ENCODE data around the gene MRPL39.
"Not testable (repeated sequence)": the region's sequence is repeated elsewhere in the genome, so short reads cannot be mapped to it uniquely, and the experiment has no call there.

MRPL39 gene
- total RNA-seq, result 6.7 to 31.6 (median 23.2) reads per million in 18 experiments

- peak; percentile 85 to 92 for DNase-seq
Measured at GRCh38 chr21:25607151-25608043, at the start of gene MRPL39. Gene MRPL39 (minus strand): TSS chr21:25607481. CDS start chr21:25607475, 6 bp downstream.

DNA sequence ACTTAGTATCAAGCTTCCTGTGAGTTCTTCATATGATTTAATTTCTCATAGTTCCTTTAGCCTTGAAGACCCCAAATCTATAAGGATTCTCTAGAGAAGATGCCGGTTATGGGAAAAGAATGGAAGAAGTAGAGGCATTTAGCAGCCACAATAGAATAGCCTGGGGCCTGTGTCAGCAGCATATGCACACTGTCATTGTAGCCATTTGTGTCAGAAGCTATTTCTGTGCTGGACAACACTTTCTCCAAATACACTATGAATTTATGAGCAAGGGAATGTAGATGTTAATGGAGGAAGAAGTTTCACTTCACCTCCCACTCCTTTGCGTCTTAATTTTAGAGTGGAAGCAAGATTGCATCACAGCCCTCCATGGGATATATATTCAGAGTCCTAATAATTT lies 49.1 kb upstream of the MRPL39 start:
- DNase-seq, result no peak

DNA sequence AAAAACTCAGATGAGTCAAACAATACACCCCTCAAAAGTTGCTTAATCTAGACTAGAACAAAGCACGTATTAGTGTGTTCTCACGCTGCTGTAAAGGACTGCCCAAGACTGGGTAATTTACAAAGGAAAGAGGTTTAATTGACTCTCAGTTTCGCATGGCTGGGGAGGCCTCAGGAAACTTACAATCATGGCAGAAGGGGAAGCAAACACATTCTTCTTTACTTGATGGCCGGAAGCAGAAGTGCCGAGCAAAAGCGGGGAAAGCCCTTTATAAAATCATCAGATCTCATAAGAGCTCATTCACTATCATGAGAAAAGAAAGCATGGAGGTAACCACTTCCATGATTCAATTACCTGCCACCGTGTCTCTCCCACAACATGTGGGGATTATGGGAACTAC lies 41.9 kb upstream of the MRPL39 start:
- DNase-seq, result peak in 1 of 2 donors; percentile 13

GRCh38 chr21:25647647-25648046 lies 40.4 kb upstream of the MRPL39 start:
- peak in 1 of 2 donors; percentile 46 for DNase-seq

- no peak for DNase-seq
Measured at GRCh38 chr21:25646474-25646873, 39.2 kb upstream of the MRPL39 start.

DNA sequence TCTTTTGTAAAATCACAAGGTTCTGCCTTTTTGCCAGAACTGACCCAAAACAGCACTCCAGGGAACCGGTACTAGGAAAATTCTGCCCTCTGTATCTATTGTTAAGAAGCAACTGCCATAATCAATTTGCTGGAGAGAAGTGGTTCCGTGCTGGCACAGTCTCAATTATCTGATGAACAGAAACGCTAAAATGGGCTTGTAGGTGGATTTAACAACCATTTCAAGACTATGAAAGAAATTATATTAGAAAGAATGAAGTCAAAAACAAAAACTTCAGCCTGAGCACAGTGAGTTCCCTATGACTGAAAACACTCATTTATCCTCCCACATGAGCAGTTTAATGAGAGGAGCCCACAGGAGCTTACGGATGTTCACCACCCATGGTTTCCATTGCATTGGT lies 36.2 kb upstream of the MRPL39 start:
- no peak for DNase-seq

GRCh38 chr21:25640943-25641292 lies 33.6 kb upstream of the MRPL39 start:
- no peak for DNase-seq

- DNase-seq, result no peak
Measured at GRCh38 chr21:25640202-25640942, 33.1 kb upstream of the MRPL39 start.

DNA sequence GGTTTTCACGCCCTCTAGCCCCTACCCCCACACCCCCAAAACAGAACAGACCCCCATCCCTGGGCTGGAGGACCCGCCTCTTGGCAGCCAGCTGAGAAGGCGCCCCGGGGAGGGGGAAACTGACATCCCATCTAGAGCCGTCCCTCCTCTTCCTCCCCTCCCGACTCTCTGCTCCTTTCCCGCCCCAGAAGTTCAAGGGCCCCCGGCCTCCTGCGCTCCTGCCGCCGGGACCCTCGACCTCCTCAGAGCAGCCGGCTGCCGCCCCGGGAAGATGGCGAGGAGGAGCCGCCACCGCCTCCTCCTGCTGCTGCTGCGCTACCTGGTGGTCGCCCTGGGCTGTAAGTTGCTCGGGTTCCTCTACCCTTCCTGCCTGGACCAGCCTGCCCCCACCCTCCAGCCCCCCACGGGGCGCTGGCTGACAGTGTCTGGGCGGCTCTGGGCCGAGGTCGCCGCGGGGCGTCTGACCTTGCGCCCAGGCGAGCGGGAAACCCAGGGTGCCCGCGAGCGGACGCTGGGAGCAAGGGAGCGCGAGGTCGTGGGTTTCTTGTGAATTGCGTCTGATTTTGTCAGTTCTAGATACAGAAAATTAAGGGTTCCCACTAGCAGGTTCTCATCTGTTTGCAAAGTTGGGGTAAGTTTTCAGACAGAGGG lies 32.4 kb upstream of the MRPL39 start:
- DNase-seq, result no peak

GRCh38 chr21:25638660-25639550 lies 31.6 kb upstream of the MRPL39 start, which contains the start of gene JAM2:
Gene JAM2 (plus strand): TSS chr21:25639258. CDS start chr21:25639822, 564 bp downstream.
- peak in 1 of 2 donors; percentile 13 for DNase-seq

DNA sequence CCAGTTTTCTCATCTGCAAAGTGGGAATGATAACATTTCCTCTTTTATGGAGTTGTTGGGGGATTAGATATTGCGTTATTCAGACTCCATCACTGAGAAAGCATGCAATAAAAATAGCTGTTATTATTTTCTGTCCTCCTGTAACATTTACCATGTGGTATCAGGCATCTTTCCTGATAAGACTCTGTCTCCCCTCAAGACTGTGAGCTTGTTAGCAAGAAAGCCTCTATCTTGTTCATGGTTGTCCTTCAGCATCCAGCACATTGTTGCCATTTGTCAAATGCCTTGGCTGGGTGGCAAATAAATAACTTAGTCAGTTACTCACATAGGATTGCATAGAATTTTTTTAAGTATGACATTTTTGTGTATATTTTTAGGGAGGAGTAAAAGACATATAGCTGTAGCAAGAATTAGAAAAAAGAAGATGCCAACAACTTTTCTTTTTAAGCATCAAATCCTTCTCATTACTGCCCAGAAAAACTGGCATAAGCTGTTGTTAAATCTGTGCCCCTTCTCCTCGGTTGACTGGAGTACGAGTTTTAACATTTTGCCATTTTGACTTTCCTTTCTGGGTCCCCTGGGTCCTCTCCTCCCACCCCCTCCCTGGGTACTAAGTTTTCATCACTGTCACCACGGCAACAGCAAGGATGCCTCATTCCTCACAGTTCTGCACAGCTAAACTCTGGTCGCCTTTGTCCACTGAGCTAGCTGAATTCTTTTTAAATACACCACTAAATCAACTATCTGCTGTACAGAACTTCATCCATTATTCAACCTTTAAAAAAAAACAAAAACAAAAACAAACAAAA lies 30.8 kb upstream of the MRPL39 start:
- DNase-seq, result no peak

DNA sequence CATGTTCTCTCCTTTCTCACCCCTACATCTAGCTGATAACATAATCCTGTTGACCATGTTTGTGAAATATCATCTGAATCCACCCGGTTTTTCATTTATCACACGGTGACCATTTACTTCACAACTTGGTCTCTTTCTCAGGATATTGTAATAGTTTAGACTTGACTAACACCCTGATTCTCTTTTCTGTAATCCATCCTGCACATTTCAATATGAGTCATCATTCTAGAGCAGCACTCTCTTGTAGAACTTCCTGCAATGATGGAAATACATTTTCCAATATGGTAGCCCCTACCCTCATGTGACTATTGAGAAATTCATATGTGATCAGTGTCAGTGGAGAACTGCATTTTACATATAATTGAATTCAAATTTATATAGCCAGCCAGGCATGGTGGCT lies 29.4 kb upstream of the MRPL39 start:
- peak in 1 of 2 donors; percentile 13 for DNase-seq

- DNase-seq, result no peak
Measured at GRCh38 chr21:25635310-25635709, 28.0 kb upstream of the MRPL39 start.

GRCh38 chr21:25632296-25632695 lies 25.0 kb upstream of the MRPL39 start:
- DNase-seq, result no peak

DNA sequence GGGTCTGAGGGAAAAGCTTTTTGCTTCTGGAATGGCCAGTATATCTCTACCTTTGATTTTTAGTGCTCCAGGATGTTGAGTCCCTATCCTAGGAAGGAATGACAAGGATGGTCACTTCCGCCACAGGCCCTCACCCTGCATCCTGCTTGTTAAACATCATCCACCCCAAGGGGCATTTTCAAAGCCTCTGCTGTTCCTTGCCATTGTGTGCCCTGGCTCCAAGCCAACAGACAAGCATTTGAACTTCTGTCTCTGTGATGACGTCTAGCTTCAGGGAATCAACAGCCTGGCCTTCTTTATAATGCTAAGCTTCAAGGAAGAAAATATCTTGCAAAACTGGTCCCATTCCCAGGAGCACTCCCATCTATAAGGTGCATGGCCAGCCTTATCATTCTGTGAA lies 19.5 kb upstream of the MRPL39 start:
- no peak for DNase-seq

DNA sequence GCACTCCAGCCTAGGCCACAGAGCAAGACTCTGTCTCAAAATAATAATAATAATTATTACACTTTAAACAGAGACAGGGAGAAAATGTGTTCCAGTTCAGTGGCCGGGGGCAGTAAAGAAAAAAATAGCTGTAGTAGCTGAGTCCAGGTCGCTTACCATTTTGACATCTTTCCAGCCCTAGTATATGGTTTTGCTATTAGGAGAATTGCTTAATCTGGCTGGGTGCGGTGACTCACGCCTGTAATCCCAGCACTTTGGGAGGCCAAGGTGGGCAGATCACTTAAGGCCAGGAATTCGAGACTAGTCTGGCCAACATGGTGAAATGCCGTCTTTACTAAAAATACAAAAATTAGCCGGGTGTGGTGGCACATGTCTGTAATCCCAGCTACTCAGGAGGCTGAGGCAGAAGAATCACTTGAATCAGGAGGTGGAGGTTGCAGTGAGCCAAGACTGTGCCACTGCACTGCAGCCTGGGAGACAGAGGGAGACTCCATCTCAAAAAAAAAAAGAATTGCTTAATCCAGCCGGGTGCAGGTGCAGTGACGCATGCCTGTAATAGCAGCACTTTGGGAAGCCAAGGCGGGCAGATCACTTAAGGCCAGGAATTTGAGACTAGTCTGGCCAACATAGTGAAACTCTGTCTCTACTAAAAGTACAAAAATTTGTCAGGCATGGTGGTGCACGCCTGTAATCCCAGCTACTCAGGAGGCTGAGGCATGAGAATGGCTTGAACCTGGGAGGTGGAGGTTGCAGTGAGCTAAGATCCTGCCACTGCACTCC lies 18.7 kb upstream of the MRPL39 start:
- not testable (repeated sequence) for DNase-seq

DNA sequence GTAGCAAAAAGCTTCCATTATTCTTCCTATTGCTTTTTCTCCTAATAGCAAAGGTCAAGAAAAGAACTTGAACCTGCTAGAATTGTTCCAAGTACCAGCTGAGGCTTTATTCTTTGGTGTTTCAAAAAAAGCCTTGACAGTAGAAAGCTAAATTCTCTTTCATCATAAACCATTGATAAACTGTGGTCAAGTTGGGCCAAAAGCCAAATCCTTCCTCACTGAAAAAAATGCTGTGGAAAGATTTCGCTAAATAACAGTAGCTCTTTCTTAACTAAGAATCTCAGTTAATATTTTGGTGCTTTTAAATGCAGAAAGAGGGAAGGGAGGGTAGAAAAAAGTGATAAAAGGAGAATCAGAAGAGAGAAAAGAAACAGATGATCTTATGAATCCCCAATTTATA lies 17.8 kb upstream of the MRPL39 start:
- no peak for DNase-seq

DNA sequence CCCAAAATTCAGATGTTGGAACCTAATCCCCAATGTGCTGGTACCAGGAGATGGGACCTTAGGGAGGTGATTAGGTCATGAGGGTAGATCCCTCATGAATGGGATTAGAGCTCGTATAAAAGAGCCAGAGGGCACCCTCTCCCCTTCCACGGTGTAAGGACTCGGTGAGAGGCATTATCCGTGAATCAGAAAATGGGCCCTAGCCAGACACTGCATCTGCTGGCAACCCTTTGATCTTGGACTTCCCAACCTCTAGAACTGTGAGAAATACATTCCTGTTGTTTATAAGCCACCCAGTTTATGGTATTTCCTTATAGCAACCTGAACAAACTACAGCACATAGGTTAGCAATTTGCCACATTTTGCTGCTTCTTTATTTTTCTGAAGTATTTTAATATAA lies 17.2 kb upstream of the MRPL39 start:
- DNase-seq, result no peak

- no peak for DNase-seq
Measured at GRCh38 chr21:25619198-25619597, 11.9 kb upstream of the MRPL39 start.

DNA sequence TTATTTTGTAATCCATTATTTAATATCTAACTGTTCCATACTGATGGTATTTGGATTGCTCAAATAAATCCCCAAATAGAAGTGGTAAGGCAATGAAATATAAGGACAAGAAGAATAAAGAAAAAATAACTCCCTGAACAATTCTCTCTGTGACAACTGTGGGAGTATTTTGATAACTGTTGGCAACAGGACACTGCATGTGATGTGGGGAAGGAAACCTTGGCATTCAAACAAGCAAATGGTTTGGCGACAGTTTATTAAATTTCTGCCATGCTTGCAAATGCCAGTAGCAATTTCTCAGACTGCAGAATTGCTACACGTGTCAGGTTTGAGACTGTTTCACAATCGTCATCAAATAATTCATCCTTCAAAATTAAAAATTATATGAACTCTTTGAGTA lies 8.6 kb upstream of the MRPL39 start:
- DNase-seq, result no peak

All from inflammatory macrophage (primary cell).